OCI-LY7 (cell line): Measurements from ENCODE around the gene CNPY1. TPM values are rescaled to one million over a fixed set of nuclear protein-coding genes. Genes with fewer than 3 reads are reported as not detected.

ENCODE experiments used
- BruUV-seq: library from RNA; stranded (reverse); fragments of 400-500 nt; replicated peaks from 2 replicates; lab custom pipeline; 2021; lab: Mats Ljungman, UMichigan
- CTCF ChIA-PET: fragments of 300-600 bp; sonication (Branson Sonifier 250); formaldehyde crosslinking; loops from one replicate; lab custom pipeline; 2022; ENCODE audit warnings: antibody characterized with exemption; ENCODE audit not compliant: unreplicated experiment; lab: Charles Lee
- POLR2A ChIA-PET: fragments of 300-600 bp; sonication (Branson Sonifier 250); formaldehyde crosslinking; loops from one replicate; lab custom pipeline; 2022; ENCODE audit warnings: antibody characterized with exemption; lab: Charles Lee
- DNase-seq: peaks from one replicate; pipeline ENCODE4 v3.0.0-alpha.2; 2015; ENCODE audit warnings: low spot score
- H2AFZ ChIP-seq: fragments of 200-600 bp; sonication (generic), shearing (Covaris generic); 2 replicates; pipeline ENCODE4 v1.6.1; 2014; ENCODE audit warnings: mild to moderate bottlenecking, antibody characterized with exemption, low read length, moderate library complexity
- H3K27ac ChIP-seq: fragments of 200-600 bp; sonication (generic); 2 replicates; pipeline ENCODE4 v1.5.1; 2014; ENCODE audit warnings: mixed run types, low read depth, mild to moderate bottlenecking, moderate library complexity, low read length, inconsistent platforms; ENCODE audit not compliant: poor library complexity, severe bottlenecking
- H3K36me3 ChIP-seq: fragments of 200-600 bp; sonication (generic); 2 replicates; pipeline ENCODE4 v1.6.1; 2014; ENCODE audit warnings: mild to moderate bottlenecking, antibody characterized with exemption, low read length, moderate library complexity, mixed read lengths; ENCODE audit not compliant: insufficient read depth
- H3K4me1 ChIP-seq: fragments of 200-600 bp; sonication (generic); 2 replicates; pipeline ENCODE4 v1.5.1; 2014; ENCODE audit warnings: mild to moderate bottlenecking, low read length; ENCODE audit not compliant: insufficient read depth, poor library complexity, severe bottlenecking
- H3K4me2 ChIP-seq: fragments of 200-600 bp; sonication (generic); 2 replicates; pipeline ENCODE4 v1.6.1; 2014; ENCODE audit warnings: mild to moderate bottlenecking, low read length
- H3K4me3 ChIP-seq: fragments of 200-600 bp; sonication (generic); 2 replicates; pipeline ENCODE4 v1.5.1; 2014; ENCODE audit warnings: mild to moderate bottlenecking, low read depth, low read length; ENCODE audit not compliant: poor library complexity, severe bottlenecking
- H3K79me2 ChIP-seq: fragments of 200-600 bp; sonication (generic); 2 replicates; pipeline ENCODE4 v1.6.1; 2016; ENCODE audit warnings: low read depth, mild to moderate bottlenecking, low read length, moderate library complexity, mixed read lengths; ENCODE audit not compliant: insufficient read depth
- H3K9me2 ChIP-seq: fragments of 200-600 bp; sonication (generic); 2 replicates; pipeline ENCODE4 v1.6.1; 2016; ENCODE audit warnings: mild to moderate bottlenecking, low read length, mixed read lengths; ENCODE audit not compliant: insufficient read depth
- H3K9me3 ChIP-seq: fragments of 200-600 bp; sonication (generic); 2 replicates; pipeline ENCODE4 v1.6.1; 2014; ENCODE audit warnings: mild to moderate bottlenecking, mixed run types, low read length, mixed read lengths
- H4K20me1 ChIP-seq: fragments of 200-600 bp; sonication (generic); 2 replicates; pipeline ENCODE4 v1.6.1; 2014; ENCODE audit warnings: mild to moderate bottlenecking, antibody characterized with exemption, low read length, moderate library complexity, mixed read lengths; ENCODE audit not compliant: insufficient read depth
- EZH2phosphoT487 ChIP-seq: fragments of 200-600 bp; sonication (generic); IDR thresholded peaks from 2 replicates; pipeline ENCODE4 v1.6.1; 2018; ENCODE audit warnings: low read depth, borderline replicate concordance, mild to moderate bottlenecking, mixed run types, antibody characterized with exemption, low read length, moderate library complexity, mixed read lengths
- intact Hi-C: fragments of 100-400 bp; cut with micrococcal nuclease; formaldehyde crosslinking; loops from one replicate; pipeline ENCODE4 v1.10.0; 2022; ENCODE audit not compliant: unreplicated experiment
- total RNA-seq, 2 experiments: library from RNA; depleted of rRNA in 1 of 2; stranded (reverse); fragments of >200 nt in 1 of 2; shearing (Covaris generic) in 1 of 2; gene quantifications; 2 replicates each; pipeline ENCODE4 v1.2.3, GENCODE V29; 2014 to 2022
- TF ChIP-seq, protein P1 (sequence below): fragments of 200-600 bp; sonication (generic); conservative IDR thresholded peaks from 2 replicates; pipeline ENCODE4 v1.5.1; 2014; ENCODE audit warnings: mild to moderate bottlenecking, antibody characterized with exemption, low read length, moderate library complexity, mixed read lengths

CNPY1 gene
- total RNA-seq, 2 experiments from 2014 or later = not detected

DNA sequence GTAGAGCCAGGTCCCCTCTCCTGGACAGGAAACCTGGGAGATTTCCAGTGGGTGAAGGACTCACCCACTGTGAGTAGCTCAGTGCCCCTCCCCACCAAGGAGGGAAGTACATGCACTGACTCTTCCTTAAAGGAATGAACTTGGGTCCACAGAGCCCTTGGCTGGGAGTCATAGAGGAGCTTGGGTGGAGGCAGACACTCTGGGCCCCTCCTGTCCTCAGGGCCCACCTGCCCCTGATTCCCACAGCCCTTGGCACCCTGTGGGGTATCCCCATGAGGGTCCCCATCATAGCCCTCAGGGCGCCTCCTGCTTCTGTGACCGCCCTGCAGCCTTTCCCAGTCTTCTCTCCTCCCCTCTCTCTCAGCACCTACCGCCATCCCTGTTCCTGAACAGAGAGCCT, 84.7 kb downstream of the CNPY1 start:
- no peaks in the 10 kb centered on the region for H3K36me3 ChIP-seq
- CTCF ChIA-PET = no interaction called here

DNA sequence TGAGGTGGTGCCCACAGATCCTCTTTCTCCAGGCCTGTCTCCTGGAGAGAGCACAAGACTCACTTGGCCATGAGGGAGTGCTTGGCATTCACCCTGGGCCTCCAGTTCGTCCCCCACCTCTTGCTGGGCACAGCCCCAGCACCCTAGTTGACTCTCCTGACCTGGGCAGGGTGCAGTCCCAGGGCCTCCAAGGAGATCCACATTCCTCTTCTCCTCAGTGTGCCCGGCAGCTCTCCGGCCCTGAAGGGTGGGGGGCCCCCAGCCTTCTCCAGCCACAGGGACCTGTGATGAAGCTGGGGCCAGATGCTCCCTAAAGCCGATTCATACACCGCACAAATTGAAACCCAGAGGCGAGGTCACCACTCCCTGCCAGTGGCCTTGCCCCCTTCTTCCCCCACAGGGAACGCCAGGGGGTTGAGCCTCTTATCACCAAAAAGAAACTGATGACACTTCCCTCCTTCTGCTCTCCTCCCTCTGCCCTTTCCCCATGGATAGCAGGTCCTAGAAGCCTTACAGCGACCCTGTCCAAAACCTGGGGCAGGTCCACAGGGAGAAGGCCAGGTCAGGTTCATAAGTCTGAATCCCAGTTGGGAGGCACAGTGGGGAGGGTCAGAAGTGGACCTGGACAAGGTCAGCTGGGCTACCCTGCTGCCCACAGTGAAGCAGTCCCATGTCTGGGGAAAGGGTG, 85.3 kb downstream of the CNPY1 start:
- no peaks in the 10 kb centered on the region for H3K4me1 ChIP-seq
- H3K79me2 ChIP-seq = no peaks in the 10 kb centered on the region
- H4K20me1 ChIP-seq = no peaks in the 10 kb centered on the region
- H3K9me2 ChIP-seq = no peaks in the 10 kb centered on the region
- no TSS peak for BruUV-seq
- H3K27ac ChIP-seq = no peak overlapping the region
- H3K36me3 ChIP-seq = no peaks in the 10 kb centered on the region
- TF ChIP-seq, protein P1, sequence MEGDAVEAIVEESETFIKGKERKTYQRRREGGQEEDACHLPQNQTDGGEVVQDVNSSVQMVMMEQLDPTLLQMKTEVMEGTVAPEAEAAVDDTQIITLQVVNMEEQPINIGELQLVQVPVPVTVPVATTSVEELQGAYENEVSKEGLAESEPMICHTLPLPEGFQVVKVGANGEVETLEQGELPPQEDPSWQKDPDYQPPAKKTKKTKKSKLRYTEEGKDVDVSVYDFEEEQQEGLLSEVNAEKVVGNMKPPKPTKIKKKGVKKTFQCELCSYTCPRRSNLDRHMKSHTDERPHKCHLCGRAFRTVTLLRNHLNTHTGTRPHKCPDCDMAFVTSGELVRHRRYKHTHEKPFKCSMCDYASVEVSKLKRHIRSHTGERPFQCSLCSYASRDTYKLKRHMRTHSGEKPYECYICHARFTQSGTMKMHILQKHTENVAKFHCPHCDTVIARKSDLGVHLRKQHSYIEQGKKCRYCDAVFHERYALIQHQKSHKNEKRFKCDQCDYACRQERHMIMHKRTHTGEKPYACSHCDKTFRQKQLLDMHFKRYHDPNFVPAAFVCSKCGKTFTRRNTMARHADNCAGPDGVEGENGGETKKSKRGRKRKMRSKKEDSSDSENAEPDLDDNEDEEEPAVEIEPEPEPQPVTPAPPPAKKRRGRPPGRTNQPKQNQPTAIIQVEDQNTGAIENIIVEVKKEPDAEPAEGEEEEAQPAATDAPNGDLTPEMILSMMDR = no peak
- no peak for TF ChIP-seq EZH2phosphoT487
- H3K4me2 ChIP-seq = no peak overlapping the region
- H3K4me3 ChIP-seq = no peak overlapping the region
- H2AFZ ChIP-seq = no peak overlapping the region
- intact Hi-C loops = no loop called here
- no peak for DNase-seq
- H3K9me3 ChIP-seq = no peaks in the 10 kb centered on the region
- ChIA-PET CTCF (no interaction called here), POLR2A (no interaction called here)

More for the DNA sequence above, 84.7 kb downstream of the CNPY1 start:
- Histone ChIP-seq H3K4me2 (no peak overlapping the region), H3K4me3 (no peak overlapping the region), H3K79me2 (no peaks in the 10 kb centered on the region), H2AFZ (no peak overlapping the region), H3K9me2 (no peaks in the 10 kb centered on the region), H3K9me3 (no peaks in the 10 kb centered on the region), H4K20me1 (no peaks in the 10 kb centered on the region), H3K4me1 (no peaks in the 10 kb centered on the region), H3K27ac (no peak overlapping the region)
- intact Hi-C loops = no loop called here
- no peak for DNase-seq
- TF ChIP-seq, protein P1 = no peak
- TF ChIP-seq EZH2phosphoT487 = no peak
- no TSS peak for BruUV-seq
- POLR2A ChIA-PET = no interaction called here

DNA sequence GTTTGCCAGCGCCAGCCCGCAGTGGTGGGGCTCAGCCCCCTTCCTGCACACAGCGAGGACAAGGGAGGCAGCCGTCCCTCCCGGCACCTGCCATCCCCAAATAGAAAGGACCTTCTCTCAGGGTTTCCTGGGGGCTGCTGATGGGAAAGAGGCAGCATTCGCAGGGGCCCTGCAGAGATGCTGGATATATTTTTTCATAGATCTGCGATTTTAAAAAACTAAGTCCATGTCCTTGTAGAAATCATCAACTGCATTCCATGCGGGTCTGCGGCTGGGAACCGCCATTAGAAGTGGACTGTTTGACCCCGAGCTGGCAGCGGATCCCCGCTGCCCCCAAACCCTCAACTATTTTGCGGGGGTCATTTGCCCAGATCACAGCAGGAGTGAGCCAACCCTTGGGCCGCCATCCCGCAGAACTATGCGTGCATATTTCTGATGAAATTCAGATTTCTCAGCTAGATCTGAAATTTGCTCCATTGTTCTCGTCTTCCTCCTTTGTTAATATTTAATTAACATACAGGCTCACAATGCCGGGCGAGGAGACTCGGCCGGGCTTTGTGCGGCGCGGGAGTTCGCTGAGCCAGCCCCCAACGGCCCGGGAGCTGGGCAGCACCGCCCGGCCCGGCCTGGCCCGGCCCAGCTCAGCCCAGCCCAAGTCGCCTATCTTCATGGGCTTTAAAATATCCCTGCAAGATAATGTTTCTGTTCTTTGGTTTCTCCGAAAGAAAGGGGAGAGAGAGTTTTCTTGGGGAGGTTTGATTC, 86.5 kb downstream of the CNPY1 start:
- BruUV-seq = no TSS peak
- intact Hi-C loops = no loop called here
- no peaks in the 10 kb centered on the region for H3K4me1 ChIP-seq
- no peak overlapping the region for H3K4me2 ChIP-seq
- no peak overlapping the region for H3K4me3 ChIP-seq
- no peaks in the 10 kb centered on the region for H3K79me2 ChIP-seq
- no peak for DNase-seq
- H3K27ac ChIP-seq = no peak overlapping the region
- no peaks in the 10 kb centered on the region for H3K36me3 ChIP-seq
- H3K9me2 ChIP-seq = no peaks in the 10 kb centered on the region
- H3K9me3 ChIP-seq = no peaks in the 10 kb centered on the region
- H4K20me1 ChIP-seq = no peaks in the 10 kb centered on the region
- CTCF ChIA-PET = no interaction called here
- H2AFZ ChIP-seq = no peak overlapping the region
- TF ChIP-seq EZH2phosphoT487 = no peak
- TF ChIP-seq, protein P1 = no peak
- POLR2A ChIA-PET = no interaction called here
